LoVo (cell line): ENCODE measurements around the gene PKP4.
"Not testable (repeated sequence)": the region's sequence is repeated elsewhere in the genome, so short reads cannot be mapped to it uniquely, and the experiment has no call there.

Source experiments
- DNase-seq: peaks from one replicate; pipeline ENCODE4 v3.0.0-alpha.2; 2016; ENCODE audit warnings: low spot score

Gene PKP4

DNA sequence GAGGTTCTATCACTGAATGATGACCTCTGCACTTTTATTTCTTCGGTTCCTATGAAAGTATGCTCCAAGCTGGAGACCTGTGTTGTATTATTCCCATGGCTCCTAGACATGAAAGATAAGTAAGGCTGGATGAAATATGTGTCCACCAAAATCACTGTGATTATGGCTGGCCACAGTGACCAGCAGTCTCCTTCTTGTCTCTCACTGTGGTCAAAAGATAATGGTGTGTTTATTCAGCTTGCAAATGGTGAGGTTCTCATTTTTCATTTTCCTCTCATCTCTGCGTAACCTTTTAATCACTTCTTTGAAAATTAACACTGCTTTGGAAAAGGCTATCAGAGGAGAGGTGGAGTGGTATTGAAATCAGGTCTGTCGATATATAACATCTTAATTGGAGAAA is 230.6 kb downstream of the PKP4 start:
- no peak for DNase-seq

- no peak for DNase-seq
Observed at GRCh38 chr2:158688721-158689120, 232.0 kb downstream of the PKP4 start.

- DNase-seq: no peak
Observed at GRCh38 chr2:158689391-158689790, 232.6 kb downstream of the PKP4 start.

GRCh38 chr2:158690823-158691222 is 234.1 kb downstream of the PKP4 start:
- no peak for DNase-seq

DNA sequence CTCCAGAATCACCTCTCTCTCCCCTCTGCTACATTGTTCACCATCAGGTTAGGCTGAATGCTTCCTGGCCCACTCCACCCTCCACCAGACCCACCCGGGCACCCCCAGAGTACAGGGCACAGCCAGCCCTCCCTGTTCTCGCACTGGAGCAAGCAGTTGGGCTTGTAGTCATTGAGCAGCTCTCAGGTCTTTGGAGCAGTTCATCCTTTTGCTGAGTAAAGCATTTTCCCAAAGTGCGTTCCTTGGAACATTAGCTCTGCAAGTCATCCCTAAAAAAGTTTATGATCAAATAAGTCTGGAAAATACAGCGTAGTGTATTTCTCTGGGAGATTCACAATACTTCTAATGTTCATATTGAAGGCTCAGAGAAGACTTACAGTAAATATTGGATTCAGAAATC is 234.9 kb downstream of the PKP4 start:
- no peak for DNase-seq

DNA sequence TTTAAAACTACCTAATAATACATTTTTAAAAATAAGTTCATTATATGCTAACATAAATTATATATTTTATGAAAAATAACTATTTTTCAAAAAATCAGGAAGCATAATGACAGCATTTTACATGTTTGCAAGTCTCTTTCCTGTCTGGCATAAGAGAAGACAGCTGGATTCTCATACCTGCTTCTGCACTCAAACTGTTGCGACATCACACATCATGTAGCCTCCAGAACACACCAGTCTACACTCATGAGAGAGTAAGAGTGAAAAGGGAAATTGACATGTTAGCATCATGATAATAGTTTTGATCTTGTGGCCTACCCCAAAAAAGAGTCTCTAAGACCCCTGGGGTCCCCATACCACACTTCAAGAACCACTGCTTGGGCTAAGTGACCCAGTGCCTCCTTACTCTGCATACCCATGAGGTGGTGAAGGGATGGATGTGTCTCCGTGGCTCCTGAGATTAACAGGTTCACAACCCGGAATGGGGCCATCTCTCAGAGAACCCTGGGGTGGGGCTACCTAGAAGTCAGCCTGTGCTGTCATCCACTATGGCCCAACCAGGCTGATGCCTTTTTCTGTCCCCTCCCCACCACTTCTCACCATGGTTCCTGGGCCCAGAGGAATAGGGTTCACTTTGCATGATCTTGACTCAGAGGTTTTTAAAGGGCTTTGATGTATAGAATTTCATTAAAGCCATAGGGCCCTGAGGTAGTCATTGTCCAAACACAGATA is 235.8 kb downstream of the PKP4 start:
- no peak for DNase-seq

DNA sequence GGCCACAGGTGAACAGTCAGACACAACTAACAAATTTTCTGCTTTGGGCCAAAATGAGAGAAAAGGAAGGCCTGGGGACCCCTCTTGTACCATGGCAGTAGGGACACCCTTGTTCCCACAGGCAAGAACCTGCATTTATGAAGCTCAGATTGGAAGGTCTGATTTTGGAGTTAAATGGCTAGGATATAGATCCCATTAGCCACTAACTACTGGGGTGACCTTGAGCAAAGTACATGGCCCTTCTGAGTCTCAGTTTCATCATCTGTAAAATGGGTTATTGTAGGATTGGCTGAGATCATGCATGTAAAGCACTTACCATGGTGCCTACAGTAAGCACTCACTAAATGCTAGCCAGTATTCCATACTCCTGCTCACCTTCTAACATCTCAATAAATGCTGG is 236.7 kb downstream of the PKP4 start:
- no peak for DNase-seq

DNA sequence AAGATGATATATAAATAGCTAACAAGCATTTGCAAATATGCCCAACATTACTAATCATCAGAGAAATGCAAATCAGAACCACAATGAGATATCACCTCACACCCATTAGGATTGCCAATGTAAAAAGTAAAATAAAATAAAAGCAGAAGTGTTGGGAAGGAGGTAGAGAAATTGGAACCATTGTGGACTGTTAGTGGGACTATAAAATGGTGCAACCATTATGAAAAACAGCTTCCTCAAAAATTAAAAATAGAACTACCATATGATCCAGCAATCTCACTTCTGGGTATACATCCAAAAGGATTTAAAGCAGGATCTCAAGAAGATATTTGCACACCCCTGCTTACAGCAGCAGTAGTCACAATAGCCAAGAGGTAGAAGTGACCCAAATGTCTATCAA is 238.6 kb downstream of the PKP4 start:
- no peak for DNase-seq

DNA sequence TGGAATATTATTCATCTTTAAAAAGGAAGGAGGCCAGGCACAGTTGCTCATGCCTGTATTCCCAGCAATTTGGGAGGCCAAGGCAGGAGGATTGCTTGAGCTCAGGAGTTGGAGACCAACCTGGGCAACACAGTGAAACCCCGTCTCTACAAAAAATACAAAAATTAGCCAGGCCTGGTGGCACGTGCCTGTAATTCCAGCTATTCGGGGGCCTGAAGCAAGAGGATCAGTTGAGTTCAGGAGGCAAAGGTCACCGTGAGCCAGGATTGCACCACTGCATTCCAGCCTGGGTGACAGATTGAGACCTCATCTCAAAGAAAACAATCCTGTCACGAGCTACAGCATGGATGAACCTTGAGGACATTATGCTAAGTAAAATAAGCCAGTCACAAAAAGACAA is 239.0 kb downstream of the PKP4 start:
- not testable (repeated sequence) for DNase-seq

GRCh38 chr2:158699323-158699722 is 242.6 kb downstream of the PKP4 start:
- DNase-seq: no peak

- DNase-seq: no peak
Observed at GRCh38 chr2:158701101-158701500, 244.3 kb downstream of the PKP4 start.

GRCh38 chr2:158702740-158703139 is 246.0 kb downstream of the PKP4 start:
- DNase-seq: no peak

DNA sequence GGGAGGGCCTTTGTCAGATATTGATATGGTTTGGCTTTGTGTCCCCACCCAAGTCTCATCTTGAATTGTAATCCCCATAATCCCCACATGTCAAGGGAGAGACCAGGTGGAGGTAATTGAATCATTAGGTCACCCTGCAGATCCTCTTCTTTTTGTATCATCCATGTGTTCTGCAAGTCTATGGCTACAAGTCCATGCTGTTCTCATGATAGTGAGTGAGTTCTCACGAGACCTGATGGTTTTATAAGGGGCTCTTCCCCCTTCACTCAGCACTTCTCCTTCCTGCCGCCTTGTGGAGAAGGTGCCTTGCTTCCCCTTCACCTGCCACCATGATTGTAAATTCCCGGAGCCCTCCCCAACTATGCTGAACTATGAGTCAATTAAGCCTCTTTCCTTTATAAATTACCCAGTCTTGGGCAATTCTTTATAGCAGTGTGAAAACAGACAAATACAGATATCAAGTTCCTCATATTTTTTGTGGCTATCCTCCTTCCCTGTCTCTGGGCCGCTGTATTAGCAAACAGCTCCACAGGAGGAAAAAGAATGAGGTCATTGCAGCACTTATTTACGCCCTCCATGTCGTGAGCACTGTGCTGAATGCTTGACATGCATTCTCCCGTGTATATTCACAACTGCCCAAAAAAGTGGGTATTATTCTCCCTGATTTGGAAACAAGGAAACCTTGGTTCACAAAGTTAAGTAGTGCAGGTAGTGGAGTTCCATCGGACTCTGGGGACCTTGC is 248.1 kb downstream of the PKP4 start:
- not testable (repeated sequence) for DNase-seq

DNA sequence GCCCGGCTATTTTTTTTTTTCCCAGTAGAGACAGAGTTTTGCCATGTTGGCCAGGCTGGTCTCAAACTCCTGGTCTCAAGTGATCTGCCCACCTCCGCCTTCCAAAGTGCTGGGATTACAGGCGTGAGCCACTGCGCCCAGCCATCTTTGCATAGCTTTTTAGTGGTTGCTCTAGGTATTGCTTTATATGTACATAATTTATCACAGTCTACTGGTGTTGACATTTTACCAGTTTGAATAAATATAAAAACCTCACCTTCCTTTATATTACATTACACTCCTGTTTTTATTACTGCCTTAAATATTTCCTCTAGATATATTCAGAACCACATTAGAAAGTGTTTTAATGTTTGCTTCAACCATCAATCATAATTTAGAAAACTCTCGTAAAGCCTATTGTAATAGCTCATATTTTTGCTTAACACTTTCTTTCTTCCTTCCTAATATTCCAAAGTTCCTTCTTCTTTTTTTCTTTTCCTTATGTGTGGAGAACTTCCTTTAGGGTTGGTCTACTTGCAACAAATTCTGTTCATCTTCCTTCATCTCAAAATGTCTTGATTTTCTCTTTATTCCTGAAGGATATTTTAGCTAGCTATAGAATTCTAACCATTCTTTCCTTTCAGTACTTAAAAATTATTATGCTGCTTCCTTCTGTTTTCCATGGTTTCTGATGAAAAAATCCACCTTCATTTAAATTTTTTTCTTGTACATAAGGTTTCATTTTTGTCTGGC is 256.2 kb downstream of the PKP4 start:
- no peak for DNase-seq

GRCh38 chr2:158713523-158714138 is 256.9 kb downstream of the PKP4 start:
- DNase-seq: no peak

GRCh38 chr2:158714420-158714819 is 257.7 kb downstream of the PKP4 start:
- DNase-seq: no peak

- DNase-seq: no peak
Observed at GRCh38 chr2:158715357-158715756, 258.6 kb downstream of the PKP4 start.

GRCh38 chr2:158716121-158716791 is 259.5 kb downstream of the PKP4 start:
- no peak for DNase-seq

- DNase-seq: no peak
Observed at GRCh38 chr2:158716921-158717320, 260.2 kb downstream of the PKP4 start.

GRCh38 chr2:158717366-158718195 is 260.8 kb downstream of the PKP4 start:
- no peak for DNase-seq

DNA sequence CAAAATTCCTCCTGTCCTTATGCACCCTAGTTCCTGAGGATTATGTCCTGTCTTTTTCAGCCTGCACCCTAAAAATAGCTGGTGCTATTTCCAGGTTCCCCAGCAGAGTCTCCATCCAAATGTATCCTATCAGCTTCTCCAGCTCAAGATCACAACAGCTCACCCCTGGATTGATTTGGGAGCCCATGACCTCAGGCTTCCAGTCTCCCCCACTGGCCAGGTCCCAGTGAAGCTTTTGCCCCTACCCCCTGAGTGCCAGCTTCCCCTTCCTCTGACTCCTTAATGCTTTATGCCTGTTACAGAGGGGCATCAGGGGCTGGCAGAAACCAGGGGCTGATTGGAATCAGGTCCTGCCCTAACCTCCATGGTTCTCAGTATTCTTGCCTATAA is 261.4 kb downstream of the PKP4 start:
- no peak for DNase-seq
